Gastroesophageal sphincter (tissue), 3 donors: ENCODE results near the gene KYAT1.

ENCODE experiments used
- CTCF ChIP-seq, 4 experiments: fragments of 200-600 bp in 2 of 4; fragments of 450-650 bp in 2 of 4; sonication (generic) in 1 of 4; IDR thresholded peaks; one replicate each; pipeline ENCODE4 v1.5.1; 2017 to 2019; ENCODE audit warnings: antibody characterized with exemption in 4 of 4, mild to moderate bottlenecking in 2 of 4, moderate library complexity in 2 of 4
- POLR2A ChIP-seq, 2 donors: fragments of 450-650 bp; IDR thresholded peaks; one replicate each; pipeline ENCODE4 v1.6.1; 2017; ENCODE audit warnings: antibody characterized with exemption in 2 of 2, mild to moderate bottlenecking in 2 of 2, moderate library complexity in 1 of 2
- POLR2AphosphoS5 ChIP-seq: sonication (generic); formaldehyde crosslinking; IDR thresholded peaks from one replicate; pipeline ENCODE4 v1.6.1; 2017; ENCODE audit warnings: antibody characterized with exemption

GRCh38 chr9:128861501-128861900 is 20.2 kb downstream of the KYAT1 start:
- TF ChIP-seq CTCF (IDR thresholded peaks at IDR 0.05) = no peak
- no peak for TF ChIP-seq POLR2A (IDR thresholded peaks at IDR 0.05)
- no peak for TF ChIP-seq POLR2AphosphoS5
